T-cell (primary cell): ENCODE measurements around the gene RNF148. TPM values are rescaled to one million over a fixed set of nuclear protein-coding genes. Genes with fewer than 3 reads are reported as not detected.

Source experiments
- ATAC-seq, 4 experiments: fragments of 200-7000 bp in 3 of 4; fragments of 150-1000 bp in 1 of 4; cut with Tn5 transposase; replicated peaks in 1 of 4; 1 replicate in 3 of 4; 2 replicates in 1 of 4; pipeline ENCODE4 v1.10.0; 2021; ENCODE audit warnings: moderate library complexity in 3 of 4, mild to moderate bottlenecking in 2 of 4, moderate number of reproducible peaks in 1 of 4
- CTCF ChIA-PET, 2 donors: fragments of 300-600 bp; sonication (Branson Sonifier 250); formaldehyde crosslinking; loops; one replicate each; lab custom pipeline; 2022; ENCODE audit warnings: antibody characterized with exemption in 2 of 2; lab: Charles Lee
- POLR2A ChIA-PET, 2 donors: fragments of 300-600 bp; sonication (Branson Sonifier 250); formaldehyde crosslinking; loops; one replicate each; lab custom pipeline; 2022; ENCODE audit warnings: antibody characterized with exemption in 2 of 2; lab: Charles Lee
- DNase-seq, 35 experiments: peaks; one replicate each; pipeline versions ENCODE4 v3.0.0 to v3.0.0-alpha.2; 2013 to 2023
- H3K27ac ChIP-seq: one replicate; pipeline ENCODE4 v1.5.1; 2013; ENCODE audit warnings: low read length
- H3K27me3 ChIP-seq, 2 experiments: replicated peaks in 1 of 2; 1 replicate in 1 of 2; 2 replicates in 1 of 2; pipeline versions ENCODE4 v1.6.1 to v1.7.0; 2013; ENCODE audit warnings: low read length in 1 of 2, mixed read lengths in 1 of 2; ENCODE audit not compliant: control insufficient read depth in 2 of 2, insufficient read depth in 2 of 2; ENCODE audit errors: extremely low read depth in 1 of 2
- H3K36me3 ChIP-seq, 2 donors: 1 replicate in 1 of 2; 2 replicates in 1 of 2; pipeline versions ENCODE4 v1.6.1 to v1.7.0; 2013; ENCODE audit warnings: low read length in 1 of 2; ENCODE audit not compliant: control insufficient read depth in 2 of 2, insufficient read depth in 1 of 2; ENCODE audit errors: extremely low read depth in 1 of 2
- H3K4me1 ChIP-seq, 2 experiments: 1 replicate in 1 of 2; 2 replicates in 1 of 2; pipeline versions ENCODE4 v1.6.1 to v1.7.0; 2013; ENCODE audit warnings: low read length in 2 of 2, mixed read lengths in 1 of 2; ENCODE audit not compliant: insufficient read depth in 2 of 2, control insufficient read depth in 1 of 2; ENCODE audit errors: extremely low read depth in 1 of 2
- H3K4me3 ChIP-seq, 2 donors: 1 replicate in 1 of 2; 2 replicates in 1 of 2; pipeline versions ENCODE4 v1.5.1 to v1.7.0; 2013; ENCODE audit warnings: mild to moderate bottlenecking in 2 of 2, low read length in 1 of 2, moderate library complexity in 1 of 2; ENCODE audit not compliant: control insufficient read depth in 1 of 2; ENCODE audit errors: extremely low read depth in 1 of 2
- H3K9me3 ChIP-seq: 2 replicates; pipeline ENCODE4 v1.7.0; 2013
- H3K27ac Mint-ChIP-seq, 2 donors: one replicate each; pipeline ENCODE4 v1.8.0; 2020 to 2021; ENCODE audit warnings: mild to moderate bottlenecking in 2 of 2, mixed read lengths in 2 of 2
- H3K27me3 Mint-ChIP-seq, 2 donors: one replicate each; pipeline ENCODE4 v1.8.0; 2021 to 2022; ENCODE audit warnings: mixed read lengths in 2 of 2
- H3K36me3 Mint-ChIP-seq: one replicate; pipeline ENCODE4 v1.8.0; 2021; ENCODE audit warnings: mixed read lengths
- H3K4me1 Mint-ChIP-seq, 3 donors: one replicate each; pipeline ENCODE4 v1.8.0; 2020 to 2022; ENCODE audit warnings: mixed read lengths in 3 of 3, mild to moderate bottlenecking in 1 of 3
- H3K4me3 Mint-ChIP-seq, 3 donors: one replicate each; pipeline ENCODE4 v1.8.0; 2020 to 2022; ENCODE audit warnings: mild to moderate bottlenecking in 3 of 3, mixed read lengths in 3 of 3, moderate library complexity in 3 of 3
- H3K9me3 Mint-ChIP-seq, 3 donors: one replicate each; pipeline ENCODE4 v1.8.0; 2020 to 2022; ENCODE audit warnings: mixed read lengths in 3 of 3
- WGBS: methylation state at CpG from one replicate; pipeline ENCODE4 v1.1.5; 2013; ENCODE audit warnings: missing lambda C conversion rate; ENCODE audit not compliant: insufficient coverage; 5-methylcytosine and 5-hydroxymethylcytosine counted together
- total RNA-seq, 35 experiments: library from RNA in 6 of 35; stranded (reverse) in 6 of 35; fragments of 120-200 nt in 1 of 35; gene quantifications; one replicate each; pipeline versions ENCODE4 v1.2.1 to v1.2.4 and lab custom pipeline; 2013 to 2026

Gene RNF148
- total RNA-seq, 5 donors from 2014 or later (not counting 1 experiment from before 2014, with no cell fraction given) = not detected

DNA sequence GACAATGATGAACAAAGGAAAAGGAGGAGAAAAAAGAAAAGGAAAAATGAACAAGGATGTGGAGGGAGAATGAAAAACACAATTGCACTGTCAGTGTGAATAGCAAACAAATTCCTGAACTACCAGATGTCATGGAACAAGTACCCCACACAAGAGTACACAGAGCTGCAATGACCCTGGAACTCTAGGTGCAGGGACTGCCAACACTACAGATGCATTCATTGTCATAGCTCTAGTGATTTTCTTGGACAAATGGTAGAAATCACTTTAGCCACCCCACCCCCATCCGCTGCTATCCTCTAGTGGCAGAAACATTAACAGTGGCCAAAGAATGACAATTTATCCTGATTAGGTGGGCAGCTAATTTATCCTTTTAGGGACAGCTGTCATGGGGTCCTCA is 6.9 kb downstream of the RNF148 start:
- Histone ChIP-seq H3K36me3 (no peaks in the 10 kb centered on the region), H3K27ac (no peak overlapping the region), H3K9me3 (peaks cover 2% of the 10 kb centered on the region), H3K4me1 (no peaks in the 10 kb centered on the region), H3K4me3 (no peak overlapping the region), H3K27me3 (no peaks in the 10 kb centered on the region)
- Mint-ChIP-seq H3K36me3 (no peaks in the 10 kb centered on the region), H3K9me3 (peaks cover 6 to 39% (median 19%) of the 10 kb centered on the region in 3 donors), H3K27me3 (no peaks in the 10 kb centered on the region), H3K27ac (no peak overlapping the region), H3K4me3 (no peak overlapping the region), H3K4me1 (no peaks in the 10 kb centered on the region)
- ChIA-PET CTCF (no interaction called here), POLR2A (no interaction called here)
- ATAC-seq (no peak), DNase-seq (no peak)
- no CpG with 5 or more reads among the region's 1 CpG for WGBS

DNA sequence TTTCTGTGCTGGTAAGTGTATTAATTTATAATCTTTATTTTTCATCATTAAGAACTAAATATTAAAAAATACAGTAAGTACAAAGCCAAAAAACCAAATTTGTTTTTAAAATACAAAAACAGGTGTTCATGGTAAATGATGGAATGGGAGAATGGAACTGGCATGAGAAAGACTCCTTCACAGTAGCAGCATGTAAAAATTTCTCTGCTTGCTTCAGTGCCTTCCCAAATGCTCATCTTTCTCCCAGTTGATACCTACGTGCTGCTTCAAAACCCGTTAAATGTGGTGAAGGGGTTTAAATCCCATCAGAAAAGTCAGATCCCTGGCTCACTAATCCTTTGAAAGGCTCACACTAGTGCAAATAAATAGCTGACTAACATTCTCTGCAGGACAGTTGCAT is 8.0 kb downstream of the RNF148 start:
- peaks cover 2% of the 10 kb centered on the region for H3K9me3 ChIP-seq
- WGBS = no CpG with 5 or more reads among the region's 2 CpGs
- Mint-ChIP-seq H3K9me3 (peaks cover 6 to 35% (median 15%) of the 10 kb centered on the region in 3 donors), H3K27ac (no peak overlapping the region), H3K36me3 (no peaks in the 10 kb centered on the region), H3K27me3 (no peaks in the 10 kb centered on the region), H3K4me3 (no peak overlapping the region), H3K4me1 (no peaks in the 10 kb centered on the region)
- ATAC-seq (no peak), DNase-seq (no peak)
- no peaks in the 10 kb centered on the region for H3K36me3 ChIP-seq
- ChIA-PET POLR2A (no interaction called here), CTCF (no interaction called here)
- H3K27ac ChIP-seq = no peak overlapping the region
- no peaks in the 10 kb centered on the region for H3K4me1 ChIP-seq
- H3K27me3 ChIP-seq = no peaks in the 10 kb centered on the region
- H3K4me3 ChIP-seq = no peak overlapping the region

DNA sequence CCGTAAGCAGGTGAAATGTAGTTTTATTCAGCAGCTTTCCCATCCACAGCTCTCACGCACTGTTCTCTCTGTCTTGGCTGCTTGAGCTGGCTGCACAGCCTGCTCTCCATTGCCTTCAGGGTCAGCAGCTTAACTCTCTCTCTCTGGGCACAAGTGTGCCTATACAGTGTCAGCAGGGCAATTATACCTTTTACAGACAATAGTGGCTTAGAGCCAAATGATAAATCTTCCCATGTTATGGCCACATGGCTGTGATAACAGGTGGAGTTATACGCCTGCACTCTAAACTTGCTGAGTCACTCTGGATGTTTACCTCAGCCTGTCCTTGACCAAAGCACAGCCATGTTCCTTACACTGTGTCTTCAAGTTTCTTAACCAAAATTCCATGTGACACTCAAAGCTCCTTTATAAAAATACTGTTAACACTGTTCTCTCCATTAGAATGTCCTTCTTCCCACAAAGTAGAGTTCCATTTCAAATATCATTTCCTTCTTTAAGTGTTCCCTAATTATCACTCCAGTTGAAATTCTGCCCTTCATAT is 9.9 kb downstream of the RNF148 start:
- Histone ChIP-seq H3K36me3 (no peaks in the 10 kb centered on the region), H3K4me1 (no peaks in the 10 kb centered on the region), H3K9me3 (peaks cover 2% of the 10 kb centered on the region), H3K4me3 (no peak overlapping the region), H3K27me3 (no peaks in the 10 kb centered on the region), H3K27ac (no peak overlapping the region)
- H3K27ac Mint-ChIP-seq = no peak overlapping the region
- no peak overlapping the region for H3K4me3 Mint-ChIP-seq
- WGBS = 94% methylated on average over 3 of the region's 3 CpGs
- no peaks in the 10 kb centered on the region for H3K36me3 Mint-ChIP-seq
- H3K27me3 Mint-ChIP-seq = no peaks in the 10 kb centered on the region
- ChIA-PET CTCF (no interaction called here), POLR2A (no interaction called here)
- ATAC-seq (no peak), DNase-seq (no peak)
- H3K9me3 Mint-ChIP-seq = peaks cover 6 to 22% (median 11%) of the 10 kb centered on the region in 3 donors
- no peaks in the 10 kb centered on the region for H3K4me1 Mint-ChIP-seq

- 78% methylated on average over 12 of the region's 14 CpGs for WGBS
- ATAC-seq = no peak
- peaks cover 2% of the 10 kb centered on the region for H3K9me3 ChIP-seq
- no peaks in the 10 kb centered on the region for H3K36me3 ChIP-seq
- H3K9me3 Mint-ChIP-seq = peaks cover 9 to 22% (median 11%) of the 10 kb centered on the region in 3 donors
- no peaks in the 10 kb centered on the region for H3K4me1 Mint-ChIP-seq
- no peaks in the 10 kb centered on the region for H3K4me1 ChIP-seq
- CTCF ChIA-PET = no interaction called here
- H3K4me3 Mint-ChIP-seq = no peak overlapping the region
- H3K36me3 Mint-ChIP-seq = no peaks in the 10 kb centered on the region
- no peak overlapping the region for H3K4me3 ChIP-seq
- POLR2A ChIA-PET = no interaction called here
- no peaks in the 10 kb centered on the region for H3K27me3 ChIP-seq
- no peak overlapping the region for H3K27ac Mint-ChIP-seq
- H3K27me3 Mint-ChIP-seq = no peaks in the 10 kb centered on the region
- no peak overlapping the region for H3K27ac ChIP-seq
- no peak for DNase-seq
Observed at GRCh38 chr7:122691569-122692235, 11.0 kb downstream of the RNF148 start.

- H3K9me3 ChIP-seq = peaks cover 2% of the 10 kb centered on the region
- peaks cover 9 to 22% (median 11%) of the 10 kb centered on the region in 3 donors for H3K9me3 Mint-ChIP-seq
- H3K4me1 ChIP-seq = no peaks in the 10 kb centered on the region
- ATAC-seq (no peak), DNase-seq (no peak)
- H3K27ac Mint-ChIP-seq = no peak overlapping the region
- H3K27me3 ChIP-seq = no peaks in the 10 kb centered on the region
- 85% methylated on average over 12 of the region's 13 CpGs for WGBS
- no peak overlapping the region for H3K27ac ChIP-seq
- H3K36me3 Mint-ChIP-seq = no peaks in the 10 kb centered on the region
- H3K36me3 ChIP-seq = no peaks in the 10 kb centered on the region
- ChIA-PET CTCF (no interaction called here), POLR2A (no interaction called here)
- H3K4me3 ChIP-seq = no peak overlapping the region
- H3K4me1 Mint-ChIP-seq = no peaks in the 10 kb centered on the region
- H3K4me3 Mint-ChIP-seq = no peak overlapping the region
- H3K27me3 Mint-ChIP-seq = no peaks in the 10 kb centered on the region
Observed at GRCh38 chr7:122689346-122690109, 13.2 kb downstream of the RNF148 start.

GRCh38 chr7:122688400-122688998 is 14.2 kb downstream of the RNF148 start:
- Mint-ChIP-seq H3K36me3 (no peaks in the 10 kb centered on the region), H3K9me3 (peaks cover 9 to 15% (median 11%) of the 10 kb centered on the region in 3 donors), H3K4me1 (no peaks in the 10 kb centered on the region), H3K4me3 (no peak overlapping the region), H3K27me3 (no peaks in the 10 kb centered on the region), H3K27ac (no peak overlapping the region)
- Histone ChIP-seq H3K4me3 (no peak overlapping the region), H3K36me3 (no peaks in the 10 kb centered on the region), H3K4me1 (no peaks in the 10 kb centered on the region), H3K27ac (no peak overlapping the region), H3K27me3 (no peaks in the 10 kb centered on the region), H3K9me3 (peaks cover 2% of the 10 kb centered on the region)
- 86% methylated on average over 1 of the region's 6 CpGs for WGBS
- ATAC-seq = no peak
- ChIA-PET CTCF (no interaction called here), POLR2A (no interaction called here)
- DNase-seq = no peak
